ENCODE results near the gene VWA8.
"Not testable (repeated sequence)": the region's sequence is repeated elsewhere in the genome, so short reads cannot be mapped to it uniquely, and the experiment has no call there.

VWA8 gene

GRCh38 chr13:41745496-41745895 is 215.4 kb downstream of the VWA8 start:
- not testable (repeated sequence) for DNase-seq (ENCODE audit: low read depth)

- no peak for DNase-seq (ENCODE audit: low read depth)
These were observed 217.9 kb downstream of the VWA8 start for GRCh38 chr13:41742917-41743552.

GRCh38 chr13:41740479-41740878 is 220.4 kb downstream of the VWA8 start:
- no peak for DNase-seq (ENCODE audit: low read depth)

GRCh38 chr13:41722684-41723535 is 238.0 kb downstream of the VWA8 start:
- no peak for DNase-seq (ENCODE audit: low read depth)

DNA sequence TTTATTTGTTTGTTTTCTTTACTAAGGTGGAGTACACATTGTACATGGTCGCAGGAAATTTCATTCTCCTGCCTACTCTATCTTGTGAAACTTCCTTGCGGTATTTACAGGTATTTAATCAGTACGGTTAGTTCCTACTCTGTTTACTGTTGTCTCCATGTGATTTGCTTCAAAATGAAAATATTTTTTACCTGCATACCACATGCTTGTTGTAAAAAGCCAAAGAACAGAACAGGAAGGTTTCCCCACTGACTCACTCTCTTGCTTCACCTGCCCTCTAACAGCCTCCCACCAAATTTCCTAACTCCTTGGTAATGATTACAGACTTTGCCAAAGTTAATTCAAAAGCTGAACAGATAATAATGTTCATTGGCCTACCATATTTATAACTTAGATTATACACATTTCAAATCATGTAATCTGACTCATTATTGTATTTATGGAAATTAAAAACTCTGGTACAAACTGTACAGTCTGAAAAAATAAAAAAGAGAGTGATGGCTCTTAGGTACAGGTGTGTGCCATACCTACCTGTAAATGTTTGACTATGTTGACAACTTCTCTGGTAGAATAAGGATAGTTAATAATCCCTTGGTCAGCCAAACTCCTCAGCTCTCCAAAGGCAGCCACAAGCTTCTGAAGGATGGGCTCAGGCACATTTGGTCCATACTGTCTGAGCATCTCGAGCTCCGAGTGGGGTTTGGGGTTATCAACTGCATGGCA is 239.9 kb downstream of the VWA8 start:
- no peak for DNase-seq (ENCODE audit: low read depth)

DNA sequence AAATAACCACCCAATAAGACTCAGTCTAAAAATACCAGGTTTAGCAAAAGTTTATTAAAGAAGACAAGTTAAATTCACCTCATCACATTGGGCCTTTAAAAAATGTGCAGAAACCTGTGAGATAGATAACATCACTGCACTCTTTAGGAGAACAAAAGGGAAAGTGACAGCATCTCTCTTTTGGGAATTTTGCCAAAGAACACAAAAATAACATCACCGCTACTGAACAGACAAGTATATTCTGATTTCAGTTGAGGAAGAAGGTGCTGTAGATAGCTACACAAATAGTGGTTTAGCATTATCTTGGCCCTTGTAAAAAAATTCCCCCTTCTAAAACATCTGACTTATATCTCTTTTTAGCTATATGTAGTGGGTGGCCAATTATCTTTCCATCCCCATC is 244.7 kb downstream of the VWA8 start:
- no peak for DNase-seq (ENCODE audit: low read depth)

DNA sequence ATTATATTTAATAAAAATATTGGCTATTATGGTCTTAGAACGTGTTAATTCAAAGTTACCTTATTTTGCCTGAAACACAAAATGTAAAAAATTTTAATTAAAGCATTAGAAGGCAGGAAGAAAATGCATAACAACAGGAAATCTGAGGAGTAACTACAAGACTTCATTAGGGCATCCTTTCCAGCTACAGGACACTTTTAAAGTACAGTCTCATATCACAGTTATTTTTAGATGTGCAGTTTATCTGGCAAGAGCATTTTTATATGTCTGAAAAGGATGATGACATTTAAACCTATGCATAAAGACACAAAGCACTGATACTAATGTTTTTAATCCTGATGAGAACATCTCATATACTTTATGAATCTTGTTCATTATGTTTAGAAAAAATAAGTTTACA is 247.5 kb downstream of the VWA8 start:
- DNase-seq (ENCODE audit: low read depth) = no peak

DNA sequence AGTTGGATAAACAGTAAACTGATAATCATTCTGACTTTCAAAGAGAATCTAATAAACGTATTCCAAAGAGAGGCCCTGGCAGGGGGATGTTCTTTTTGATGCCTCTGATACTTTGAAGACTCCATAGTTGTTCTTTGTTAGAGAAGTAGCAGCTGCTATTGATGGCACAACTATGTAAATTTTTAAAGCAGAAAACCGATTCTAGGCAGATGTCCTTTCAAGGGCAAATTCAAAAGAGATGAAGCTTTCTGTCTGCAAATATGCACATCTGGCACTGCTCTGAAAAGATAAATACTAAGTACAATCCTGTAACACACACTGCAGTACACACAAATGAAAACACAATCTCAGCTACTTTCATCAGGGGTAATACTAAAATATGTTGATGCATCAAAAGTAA is 250.1 kb downstream of the VWA8 start:
- no peak for DNase-seq (ENCODE audit: low read depth)

GRCh38 chr13:41709511-41709910 is 251.4 kb downstream of the VWA8 start:
- no peak for DNase-seq (ENCODE audit: low read depth)

GRCh38 chr13:41708713-41709112 is 252.2 kb downstream of the VWA8 start:
- DNase-seq (ENCODE audit: low read depth) = no peak

GRCh38 chr13:41707194-41707821 is 253.6 kb downstream of the VWA8 start:
- DNase-seq (ENCODE audit: low read depth) = no peak

GRCh38 chr13:41706152-41706551 is 254.8 kb downstream of the VWA8 start:
- no peak for DNase-seq (ENCODE audit: low read depth)

DNA sequence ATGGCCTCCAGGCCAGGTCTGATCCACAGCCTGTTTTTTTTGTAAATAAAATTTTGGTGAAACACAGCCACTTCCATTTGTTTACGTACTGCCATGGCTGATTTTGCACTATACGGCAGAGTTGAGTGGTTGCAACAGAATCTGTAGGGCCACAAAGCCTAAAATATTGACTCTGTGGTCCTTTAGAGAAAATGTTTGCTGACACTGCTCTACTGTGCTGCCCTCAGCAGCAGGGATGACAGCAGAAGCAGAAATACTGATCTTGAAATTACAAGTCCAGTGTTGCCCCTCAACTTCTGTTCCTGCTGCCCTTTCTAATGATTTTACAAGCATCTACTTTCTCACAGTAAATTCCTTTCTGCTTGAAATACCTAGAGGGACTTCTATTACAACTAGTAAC is 258.4 kb downstream of the VWA8 start:
- DNase-seq (ENCODE audit: low read depth) = no peak

DNA sequence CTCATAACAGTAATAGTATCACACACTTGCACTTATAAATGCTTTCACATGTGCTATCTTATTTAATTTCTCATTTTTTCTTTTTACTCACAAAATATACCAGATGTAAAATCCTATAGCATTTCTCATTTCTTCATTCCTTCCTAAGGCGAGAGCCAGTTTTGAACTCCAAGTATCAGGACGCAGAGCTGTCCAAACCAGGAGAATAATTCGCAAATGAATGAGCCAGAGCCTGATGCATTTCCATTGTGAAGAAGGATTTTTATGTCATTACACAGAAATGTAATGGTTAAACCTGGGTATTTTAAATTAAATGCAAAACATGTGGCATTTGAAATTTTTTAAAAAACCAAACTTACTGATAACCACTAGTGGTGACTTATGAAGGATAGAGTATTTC is 259.2 kb downstream of the VWA8 start:
- DNase-seq (ENCODE audit: low read depth) = no peak

DNA sequence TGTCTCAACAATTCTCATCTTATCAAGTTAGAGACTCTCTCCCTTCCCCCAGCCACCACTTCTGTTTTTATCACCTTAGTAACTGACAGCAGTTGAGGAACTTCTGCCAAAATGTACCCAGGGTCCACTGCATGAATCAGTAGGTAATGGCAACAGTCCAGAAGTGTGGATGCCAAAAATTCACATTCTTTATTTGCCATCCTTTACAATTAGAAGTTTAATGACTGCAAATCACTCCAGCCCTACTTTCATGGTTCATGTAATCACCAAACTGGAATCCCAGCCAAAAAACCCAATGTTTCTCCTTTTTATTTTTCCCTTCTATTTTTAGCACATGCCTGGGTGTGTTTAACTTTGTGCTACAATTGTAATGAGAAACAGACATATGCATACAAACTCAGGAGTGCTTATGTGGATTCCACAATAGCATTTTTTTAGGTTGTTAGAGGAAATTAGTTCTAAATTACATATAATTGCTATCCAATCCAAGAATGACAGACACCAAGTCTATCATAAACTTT is 260.1 kb downstream of the VWA8 start:
- no peak for DNase-seq (ENCODE audit: low read depth)

GRCh38 chr13:41699759-41700158 is 261.1 kb downstream of the VWA8 start:
- no peak for DNase-seq (ENCODE audit: low read depth)

DNA sequence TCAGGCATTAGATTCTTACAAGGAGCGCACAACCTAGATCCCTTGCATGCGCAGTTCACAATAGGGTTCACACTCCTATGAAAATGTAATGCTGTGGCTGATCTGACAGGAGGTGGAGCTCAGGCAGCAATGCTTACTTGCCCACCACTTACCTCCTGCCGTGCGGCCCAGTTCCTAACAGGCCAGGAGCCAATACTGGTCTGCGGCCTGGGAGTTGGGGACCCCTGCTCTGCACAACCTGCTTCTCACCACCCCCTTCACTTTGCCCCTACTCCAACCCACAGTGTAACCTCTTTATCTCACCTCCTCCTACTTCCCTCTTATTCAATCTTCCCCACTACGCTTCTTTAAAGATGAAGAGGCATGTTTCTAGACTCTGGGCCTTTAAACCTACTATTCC is 263.3 kb downstream of the VWA8 start:
- no peak for DNase-seq (ENCODE audit: low read depth)

DNA sequence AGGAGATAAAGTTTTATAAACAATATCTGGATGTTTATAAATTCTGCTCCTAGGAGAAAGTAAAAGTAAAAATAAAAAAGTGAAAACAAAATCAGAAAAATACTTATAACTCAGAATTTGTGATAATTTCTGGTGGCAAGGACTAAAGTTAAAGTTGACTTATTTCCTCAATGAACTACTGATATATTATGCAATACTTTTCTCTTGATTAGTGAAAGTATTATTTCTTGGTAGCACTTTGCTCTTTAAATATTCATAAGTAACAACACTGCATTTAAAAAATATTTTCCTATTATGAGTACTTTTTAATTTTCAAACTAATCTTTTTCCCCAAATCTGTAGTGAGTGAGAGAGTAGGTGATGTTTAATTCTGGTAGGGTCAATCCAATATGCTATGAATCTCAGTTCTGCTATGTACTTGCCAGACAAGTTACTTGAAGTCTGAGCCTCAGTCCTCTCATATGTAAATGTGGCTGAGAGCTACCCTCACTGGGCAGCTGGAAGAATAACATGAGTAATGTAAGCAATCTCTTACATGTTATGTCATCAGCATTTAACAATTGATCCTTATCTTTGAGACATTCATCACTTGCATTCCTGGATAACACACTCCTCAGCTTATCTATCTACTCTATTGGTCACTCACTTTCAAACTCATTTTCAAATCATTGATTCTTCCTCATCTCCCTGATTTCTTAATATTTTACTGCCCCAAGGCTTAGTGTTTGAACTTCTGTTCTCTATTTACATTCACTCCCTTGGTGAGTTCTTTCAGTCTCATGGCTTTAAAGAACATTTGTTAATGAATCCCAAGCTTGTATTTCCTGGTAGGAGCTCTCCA is 264.5 kb downstream of the VWA8 start:
- no peak for DNase-seq (ENCODE audit: low read depth)

DNA sequence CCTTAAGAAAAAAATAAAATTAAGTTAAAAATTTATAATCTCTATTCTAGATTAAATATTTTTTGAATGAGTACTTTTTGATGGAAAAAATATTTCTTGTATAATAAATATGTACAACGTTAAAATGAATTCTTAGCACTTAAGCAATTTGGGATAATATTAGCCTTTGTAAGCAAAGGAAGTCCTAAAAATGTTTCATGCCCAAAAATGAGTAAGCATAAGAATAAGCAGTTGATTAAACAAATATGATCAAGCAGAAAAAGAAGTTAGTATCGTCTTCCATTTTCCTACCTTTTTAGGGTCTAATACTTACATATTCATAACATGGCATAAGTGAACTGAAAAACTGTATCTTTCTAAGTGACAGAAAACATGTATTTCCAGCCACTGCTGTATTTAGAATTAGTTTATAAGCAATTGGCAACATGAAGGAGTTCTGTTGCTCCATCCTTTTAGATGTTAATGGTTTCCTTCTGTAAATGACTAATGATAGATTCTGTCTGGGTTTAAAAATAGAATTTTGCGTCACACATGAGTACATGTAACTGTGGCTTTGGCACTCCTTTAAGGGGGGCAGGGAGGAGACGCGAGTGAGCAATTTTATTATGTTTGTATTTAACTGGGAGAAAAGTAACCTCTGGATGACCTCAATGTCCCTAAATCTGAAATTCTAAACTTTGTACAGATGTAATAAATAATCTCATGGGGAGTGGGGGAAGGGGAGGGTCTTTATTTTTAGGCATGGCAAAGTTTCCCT is 266.2 kb downstream of the VWA8 start:
- DNase-seq (ENCODE audit: low read depth) = no peak

GRCh38 chr13:41693434-41693833 is 267.5 kb downstream of the VWA8 start:
- no peak for DNase-seq (ENCODE audit: low read depth)

GRCh38 chr13:41691274-41691673 is 269.6 kb downstream of the VWA8 start:
- DNase-seq (ENCODE audit: low read depth) = no peak
